ENCODE results near the gene KMT5C. TPM values are rescaled to one million over a fixed set of nuclear protein-coding genes. Genes with fewer than 3 reads are reported as not detected.

The KMT5C gene
- total RNA-seq (2013; cell fraction: nucleolus; rRNA removed) = 51.9 and 53.5 TPM in 2 replicates
- total RNA-seq (2014; rRNA removed) = 6.8 and 7.7 TPM in 2 replicates
- 2.4 and 3.7 TPM in 2 replicates for total RNA-seq (2014; rRNA removed; fragmentation: Illumina TruSeq; extraction: Trizol)
- 13.2 and 15.8 TPM in 2 replicates for total RNA-seq (2021)
- 2.4 TPM for polyA plus RNA-seq (2011; ENCODE audit: low read depth)
- polyA plus RNA-seq (2011; rRNA removed) = 5.7 and 9.3 TPM in 2 replicates
- 11.5 and 16.8 TPM in 2 replicates for polyA plus RNA-seq (2011; cell fraction: cytosol; rRNA removed)
- polyA plus RNA-seq (2011; cell fraction: nucleus; rRNA removed) = 52.7 and 62.4 TPM in 2 replicates
- polyA plus RNA-seq (2012) = 13.4 and 14.4 TPM in 2 replicates
- 1.3 and 2.3 TPM in 2 replicates for polyA plus RNA-seq (2014; fragmentation: Illumina TruSeq; extraction: Trizol)
- under 1 TPM in 1 of 2 experiments, not detected in 1; 0.20 TPM for polyA plus RNA-seq (2014; fragmentation: Nextera tagmentation; extraction: Ambion mirVana)
- 10.5 and 11.9 TPM in 2 replicates for polyA plus RNA-seq (2014; rRNA removed)
- 1 to 10 TPM; 4.1 to 4.3 TPM for polyA plus RNA-seq (2016; fragmentation: Nextera tagmentation; extraction: Ambion mirVana)
- 5.7 and 13.2 TPM in 2 replicates for polyA minus RNA-seq (2011; rRNA and poly(A)+ RNA removed)
- 4.9 and 10.4 TPM in 2 replicates for polyA minus RNA-seq (2011; cell fraction: cytosol; rRNA and poly(A)+ RNA removed)
- polyA minus RNA-seq (2011; cell fraction: nucleus; rRNA and poly(A)+ RNA removed) = 18.5 and 26.7 TPM in 2 replicates
- percentile 59 among the genes with signal in this experiment for Bru-seq, nascent RNA
- percentile 63 among the genes with signal in this experiment for BruChase-seq, experiment 1, labeled RNA remaining after a 6-hour chase
- BruChase-seq, experiment 2, labeled RNA remaining after a 2-hour chase = percentile 63 among the genes with signal in this experiment
- long read RNA-seq, experiment 1, partial matches to known transcripts = 0 of 1 reads
- long read RNA-seq, experiment 1, other reads (novel, unspliced or antisense) = 0 of 1 reads
- long read RNA-seq, experiment 2 = 0 reads

GRCh38 chr19:55339105-55339888, at the start of gene KMT5C:
Gene KMT5C, plus strand, starts transcription at chr19:55339876. Its CDS starts 2,061 bp downstream, at chr19:55341937.
- POLR2A ChIA-PET = interaction anchor here (0.5 to 2.1 kb wide), 27 partner anchors 8 to 1202 kb away, joined by 3 to 27 read pairs (median 4); partner anchors contain the start of genes CNOT3, HSPBP1, ISOC2 and PPP6R1
- H4K20me1 ChIP-seq (ENCODE audit: control insufficient read depth, insufficient read depth) = no peaks in the 10 kb centered on the region
- SMC1A ChIA-PET (ENCODE audit: uncharacterized antibody, unreplicated experiment) = interaction anchor here (0.7 to 3.3 kb wide), 9 partner anchors 11 to 88 kb away, joined by 3 to 16 read pairs (median 5); partner anchors contain the start of genes HSPBP1, PPP6R1, TMEM238 and UBE2S
- CTCF ChIA-PET = interaction anchor here (0.6 to 1.8 kb wide), 16 partner anchors 11 to 294 kb away, joined by 3 to 32 read pairs (median 4); partner anchors contain the start of genes HSPBP1, TMEM238 and ZNF628
- DNase-seq (ENCODE audit: low read depth, low spot score) (peak; percentile 100), ATAC-seq (peak; percentile 93), FAIRE-seq (peak; percentile 100)
- H3K4me3 ChIP-seq = peak within 1 kb of the TSS; percentile 85
- H3K9me3 ChIP-seq (replicated peaks; ENCODE audit: control insufficient read depth, insufficient read depth, low read length) = no peaks in the 10 kb centered on the region
- in situ Hi-C loops (cut with MboI) (no loop called here), intact Hi-C loops (cut with micrococcal nuclease; ENCODE audit: unreplicated experiment) (loop anchor here (1.0 kb wide), 1 partner anchor 266 kb away; the partner anchor contains the start of gene ZNF865)
- H3K79me2 ChIP-seq (ENCODE audit: control insufficient read depth, insufficient read depth, low read length) = peaks cover 7% of the 10 kb centered on the region
- H3K9ac ChIP-seq (ENCODE audit: control insufficient read depth, insufficient read depth, low read length) = peak within 1 kb of the TSS; percentile 93
- H3K36me3 ChIP-seq (ENCODE audit: control insufficient read depth in 2 of 2, insufficient read depth in 2 of 2, low read length in 1 of 2) = no peaks in the 10 kb centered on the region
- H3K27me3 ChIP-seq (replicated peaks in 1 of 2; ENCODE audit: control insufficient read depth in 2 of 2, insufficient read depth in 2 of 2, low read length in 1 of 2) = no peaks in the 10 kb centered on the region; a peak in 1 of 4 replicates
- H3K4me1 ChIP-seq (ENCODE audit: control insufficient read depth, insufficient read depth, low read length) = peaks cover 10% of the 10 kb centered on the region
- no TSS peak for BruUV-seq (replicated peaks)
- under 1% methylated on average over 60 of the region's 63 CpGs for WGBS (ENCODE audit: insufficient coverage, insufficient replicate concordance, low lambda C conversion rate, missing lambda C conversion rate)
- H2AFZ ChIP-seq (ENCODE audit: control insufficient read depth, low read depth, low read length) = peak within 1 kb of the TSS; percentile 97
- RAD21 ChIA-PET (ENCODE audit: unreplicated experiment) = interaction anchor here (0.6 to 2.1 kb wide), 14 partner anchors 15 to 285 kb away, joined by 3 to 20 read pairs (median 4); partner anchors contain the start of genes HSPBP1, PPP6R1, TMEM150B and TMEM238
- peak within 1 kb of the TSS; percentile 99 for H3K4me2 ChIP-seq (ENCODE audit: control insufficient read depth, insufficient read depth)
- peak within 1 kb of the TSS; percentile 84 for H3K27ac ChIP-seq (ENCODE audit: control insufficient read depth, insufficient read depth)
- TF ChIP-seq RELA (IDR thresholded peaks at IDR 0.05; ENCODE audit: borderline replicate concordance, partially characterized antibody) (no peak), SMAD1 (IDR thresholded peaks at IDR 0.05; ENCODE audit: low read depth, partially characterized antibody) (no peak), RB1 (IDR thresholded peaks at IDR 0.05; ENCODE audit: borderline replicate concordance) (peak; percentile 56; the same call in 1 of the 2 replicates), MEF2A (IDR thresholded peaks at IDR 0.05; ENCODE audit: insufficient read depth, low read depth, low read length) (0 out of 2 replicates have a peak, but pooled peaks have one; percentile 6), POLR2AphosphoS2 (IDR thresholded peaks at IDR 0.05; ENCODE audit: low read depth, low read length) (no peak; the same call in 1 of the 2 replicates), YBX1 (IDR thresholded peaks at IDR 0.05) (no peak), TCF12 (IDR thresholded peaks at IDR 0.05; ENCODE audit: low read depth, low read length) (peak; percentile 48; the same call in 1 of the 2 replicates), ATF3 (IDR thresholded peaks at IDR 0.05; ENCODE audit: borderline replicate concordance, extremely low read depth, low read depth, low read length) (no peak), PBX3 (IDR thresholded peaks at IDR 0.05; ENCODE audit: insufficient replicate concordance, low read depth, low read length) (peak; percentile 94), TARDBP (IDR thresholded peaks at IDR 0.05; ENCODE audit: borderline replicate concordance) (peak; percentile 77; the same call in 1 of the 2 replicates), SREBF1 (IDR thresholded peaks at IDR 0.05; ENCODE audit: low read length) (no peak; the same call in 1 of the 2 replicates)
- TF ChIP-seq, protein P1, sequence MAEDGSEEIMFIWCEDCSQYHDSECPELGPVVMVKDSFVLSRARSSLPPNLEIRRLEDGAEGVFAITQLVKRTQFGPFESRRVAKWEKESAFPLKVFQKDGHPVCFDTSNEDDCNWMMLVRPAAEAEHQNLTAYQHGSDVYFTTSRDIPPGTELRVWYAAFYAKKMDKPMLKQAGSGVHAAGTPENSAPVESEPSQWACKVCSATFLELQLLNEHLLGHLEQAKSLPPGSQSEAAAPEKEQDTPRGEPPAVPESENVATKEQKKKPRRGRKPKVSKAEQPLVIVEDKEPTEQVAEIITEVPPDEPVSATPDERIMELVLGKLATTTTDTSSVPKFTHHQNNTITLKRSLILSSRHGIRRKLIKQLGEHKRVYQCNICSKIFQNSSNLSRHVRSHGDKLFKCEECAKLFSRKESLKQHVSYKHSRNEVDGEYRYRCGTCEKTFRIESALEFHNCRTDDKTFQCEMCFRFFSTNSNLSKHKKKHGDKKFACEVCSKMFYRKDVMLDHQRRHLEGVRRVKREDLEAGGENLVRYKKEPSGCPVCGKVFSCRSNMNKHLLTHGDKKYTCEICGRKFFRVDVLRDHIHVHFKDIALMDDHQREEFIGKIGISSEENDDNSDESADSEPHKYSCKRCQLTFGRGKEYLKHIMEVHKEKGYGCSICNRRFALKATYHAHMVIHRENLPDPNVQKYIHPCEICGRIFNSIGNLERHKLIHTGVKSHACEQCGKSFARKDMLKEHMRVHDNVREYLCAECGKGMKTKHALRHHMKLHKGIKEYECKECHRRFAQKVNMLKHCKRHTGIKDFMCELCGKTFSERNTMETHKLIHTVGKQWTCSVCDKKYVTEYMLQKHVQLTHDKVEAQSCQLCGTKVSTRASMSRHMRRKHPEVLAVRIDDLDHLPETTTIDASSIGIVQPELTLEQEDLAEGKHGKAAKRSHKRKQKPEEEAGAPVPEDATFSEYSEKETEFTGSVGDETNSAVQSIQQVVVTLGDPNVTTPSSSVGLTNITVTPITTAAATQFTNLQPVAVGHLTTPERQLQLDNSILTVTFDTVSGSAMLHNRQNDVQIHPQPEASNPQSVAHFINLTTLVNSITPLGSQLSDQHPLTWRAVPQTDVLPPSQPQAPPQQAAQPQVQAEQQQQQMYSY (CRISPR knock-in tag; IDR thresholded peaks at IDR 0.05) = no peak
